HepG2 (cell line): ENCODE results near the gene NUBP1. TPM values are rescaled to one million over a fixed set of nuclear protein-coding genes. Genes with fewer than 3 reads are reported as not detected.

Experiments used
- ATAC-seq: fragments of 200-7000 bp; cut with Tn5 transposase; 3 replicates; pipeline ENCODE4 v1.9.1; 2020; ENCODE audit warnings: mild to moderate bottlenecking, moderate library complexity
- BruUV-seq: library from RNA; stranded (reverse); fragments of 400-500 nt; replicated peaks from 2 replicates; lab custom pipeline; 2021; lab: Mats Ljungman, UMichigan
- CTCF ChIA-PET: fragments of 300-600 bp; formaldehyde crosslinking; extraction: SDS; loops from one replicate; lab custom pipeline; 2021; ENCODE audit warnings: low total read pairs, inconsistent platforms, low intra/inter-chr PET ratio; lab: Yijun Ruan, JAX
- POLR2A ChIA-PET: fragments of 350-600 bp; sonication (Branson Sonifier 250); formaldehyde crosslinking; loops from one replicate; lab custom pipeline; 2020; ENCODE audit warnings: antibody characterized with exemption, inconsistent platforms; lab: Yijun Ruan, JAX
- DNase-seq: peaks from one replicate; pipeline ENCODE4 v3.0.0-alpha.2; 2015; ENCODE audit warnings: low spot score
- FAIRE-seq: peaks from 3 replicates; lab custom pipeline; 2011; peaks lifted over from hg19 to GRCh38; lab: Jason Lieb, UNC
- H2AFZ ChIP-seq: one replicate; pipeline ENCODE4 v1.6.1; 2011; ENCODE audit warnings: low read length, inconsistent platforms
- H3K27ac ChIP-seq: fragments of 300-600 bp; 3 replicates; pipeline ENCODE4 v1.8.0; 2011; ENCODE audit warnings: mixed run types, mild to moderate bottlenecking, mixed read lengths, low read length, inconsistent platforms; ENCODE audit not compliant: insufficient read depth; ENCODE audit errors: extremely low read length
- H3K27me3 ChIP-seq, 2 experiments: fragments of 200-600 bp in 1 of 2; 2 replicates in 1 of 2; 3 replicates in 1 of 2; pipeline versions ENCODE4 v1.6.0 to v1.8.0; 2011; ENCODE audit warnings: low read length in 2 of 2, mild to moderate bottlenecking in 2 of 2, moderate library complexity in 2 of 2, inconsistent platforms in 1 of 2; ENCODE audit not compliant: insufficient read depth in 2 of 2, control insufficient read depth in 1 of 2
- H3K36me3 ChIP-seq, 2 experiments: fragments of 200-600 bp in 1 of 2; replicated peaks in 1 of 2; 2 replicates in 1 of 2; 3 replicates in 1 of 2; pipeline versions ENCODE4 v1.5.1 to v1.8.0; 2011; ENCODE audit warnings: low read length in 2 of 2, inconsistent platforms in 1 of 2; ENCODE audit not compliant: insufficient read depth in 2 of 2, control insufficient read depth in 1 of 2
- H3K4me1 ChIP-seq: 2 replicates; pipeline ENCODE4 v1.5.1; 2012; ENCODE audit warnings: low read length, inconsistent platforms; ENCODE audit not compliant: insufficient read depth
- H3K4me2 ChIP-seq: 2 replicates; pipeline ENCODE4 v1.6.0; 2011; ENCODE audit warnings: low read depth, low read length, inconsistent platforms
- H3K4me3 ChIP-seq, 3 experiments: fragments of 200-600 bp in 1 of 3; sonication (generic), shearing (Covaris generic) in 1 of 3; replicated peaks in 1 of 3; 2 replicates each; pipeline ENCODE4 v1.5.1; 2011 to 2016; ENCODE audit warnings: low read length in 3 of 3, inconsistent platforms in 2 of 3, low read depth in 2 of 3, mild to moderate bottlenecking in 2 of 3, control low read depth in 1 of 3, mixed read lengths in 1 of 3; ENCODE audit not compliant: insufficient read depth in 1 of 3
- H3K79me2 ChIP-seq: one replicate; pipeline ENCODE4 v1.6.1; 2011; ENCODE audit warnings: low read length, inconsistent platforms; ENCODE audit not compliant: insufficient read depth
- H3K9ac ChIP-seq: 2 replicates; pipeline ENCODE4 v1.6.0; 2011; ENCODE audit warnings: mild to moderate bottlenecking, low read depth, low read length, inconsistent platforms; ENCODE audit not compliant: insufficient read depth
- H3K9me3 ChIP-seq: 2 replicates; pipeline ENCODE4 v1.5.1; 2012; ENCODE audit warnings: mild to moderate bottlenecking, low read length
- H4K20me1 ChIP-seq: 2 replicates; pipeline ENCODE4 v1.6.0; 2011; ENCODE audit warnings: inconsistent platforms, mild to moderate bottlenecking, low read length, moderate library complexity; ENCODE audit not compliant: insufficient read depth
- ARNT2 ChIP-seq: sonication (generic); formaldehyde crosslinking; IDR thresholded peaks from 2 replicates; pipeline ENCODE4 v1.8.0; 2022; ENCODE audit warnings: mild to moderate bottlenecking, low read depth, missing genetic modification reagents, moderate library complexity
- HNF1B ChIP-seq: sonication (generic); formaldehyde crosslinking; IDR thresholded peaks from 2 replicates; pipeline ENCODE4 v1.5.1; 2020; ENCODE audit warnings: mild to moderate bottlenecking, moderate library complexity, missing genetic modification reagents
- NPAS2 ChIP-seq: sonication (generic); formaldehyde crosslinking; IDR thresholded peaks from 2 replicates; pipeline ENCODE4 v1.8.0; 2022; ENCODE audit warnings: mild to moderate bottlenecking, missing genetic modification reagents, borderline replicate concordance
- NR2F2 ChIP-seq: IDR thresholded peaks from 2 replicates; pipeline ENCODE4 v1.6.1; 2012; ENCODE audit warnings: low read depth, inconsistent platforms, borderline replicate concordance
- RBM22 ChIP-seq: fragments of 200-400 bp; formaldehyde crosslinking; optimal IDR thresholded peaks from 2 replicates; pipeline ENCODE3; 2017; ENCODE audit warnings: mild to moderate bottlenecking, low read length, moderate library complexity
- SNAI1 ChIP-seq: sonication (generic); formaldehyde crosslinking; IDR thresholded peaks from 2 replicates; pipeline ENCODE4 v1.5.0; 2020; ENCODE audit warnings: mild to moderate bottlenecking, missing genetic modification reagents, borderline replicate concordance
- THAP8 ChIP-seq: sonication (generic); formaldehyde crosslinking; IDR thresholded peaks from 2 replicates; pipeline ENCODE4 v1.5.1; 2020; ENCODE audit warnings: missing genetic modification reagents, mild to moderate bottlenecking, borderline replicate concordance
- ZFP37 ChIP-seq: sonication (generic); formaldehyde crosslinking; IDR thresholded peaks from 2 replicates; pipeline ENCODE4 v1.4.0; 2020; ENCODE audit warnings: missing genetic modification reagents, borderline replicate concordance
- ZKSCAN5 ChIP-seq: sonication (generic); formaldehyde crosslinking; IDR thresholded peaks from 2 replicates; pipeline ENCODE4 v1.5.1; 2020; ENCODE audit warnings: mild to moderate bottlenecking, missing genetic modification reagents
- ZNF704 ChIP-seq: sonication (generic); formaldehyde crosslinking; IDR thresholded peaks from 2 replicates; pipeline ENCODE4 v1.8.1; 2023; ENCODE audit warnings: mild to moderate bottlenecking, inconsistent platforms, moderate library complexity, missing genetic modification reagents, borderline replicate concordance
- WGBS: methylation state at CpG from one replicate; pipeline ENCODE4 v1.1.6; 2017; ENCODE audit warnings: low lambda C conversion rate; 5-methylcytosine and 5-hydroxymethylcytosine counted together
- in situ Hi-C: cut with HindIII; loops from 2 replicates; pipeline ENCODE4 v1.10.0; 2017; ENCODE audit warnings: low pct_unique_long_range_greater_than_20kb; ENCODE audit not compliant: extremely low pct_ligation_motif_present
- intact Hi-C: fragments of 100-400 bp; cut with micrococcal nuclease; formaldehyde crosslinking; loops from one replicate; pipeline ENCODE4 v1.10.0; 2022; ENCODE audit not compliant: unreplicated experiment
- polyA plus RNA-seq, 8 experiments: library from polyadenylated mRNA; depleted of rRNA in 3 of 8; stranded (reverse) in 7 of 8; unstranded in 1 of 8; fragments of >200 nt; fragmentation: Illumina TruSeq in 4 of 8; extraction: Trizol in 4 of 8; gene quantifications; 2 replicates each; pipeline versions ENCODE4 v1.2.1 to v1.2.3, GENCODE V29; 2011 to 2016; ENCODE audit warnings: low read depth in 4 of 8, missing spikeins in 1 of 8, mixed read lengths in 1 of 8; ENCODE audit not compliant: insufficient read depth in 1 of 8
- total RNA-seq, 5 experiments: library from RNA; depleted of rRNA; stranded (reverse); fragments of >200 nt; fragmentation: Illumina TruSeq; extraction: Trizol; gene quantifications; 2 replicates each; pipeline ENCODE4 v1.2.3, GENCODE V29; 2016; ENCODE audit warnings: low read depth in 1 of 5

NUBP1 gene
- total and polyA plus RNA-seq, 2 of the 13 experiments (the other 11 are each of a cell fraction or from before 2014, with no cell fraction given) = 53.5 to 70.4 TPM

GRCh38 chr16:10765772-10766171, 22.1 kb downstream of the NUBP1 start:
- Histone ChIP-seq H3K4me1 (peaks cover 1% of the 10 kb centered on the region; the same call in 1 of the 2 replicates), H3K36me3 (peaks cover 29 to 36% of the 10 kb centered on the region in 2 experiments), H3K4me2 (no peak overlapping the region), H3K4me3 (no peak overlapping the region), H3K9me3 (no peaks in the 10 kb centered on the region), H3K79me2 (no peaks in the 10 kb centered on the region), H3K9ac (no peak overlapping the region), H3K27ac (no peak overlapping the region), H3K27me3 (no peaks in the 10 kb centered on the region), H2AFZ (no peak overlapping the region), H4K20me1 (no peaks in the 10 kb centered on the region)
- no TSS peak for BruUV-seq
- ATAC-seq = no peak
- no peak for DNase-seq
- 98% methylated on average over 4 of the region's 4 CpGs for WGBS
- intact Hi-C loops = no loop called here
- TF ChIP-seq RBM22 (peak; percentile 83), ZKSCAN5 (CRISPR knock-in tag) (no peak), NR2F2 (no peak), HNF1B (CRISPR knock-in tag) (no peak)
- FAIRE-seq = no peak
- ChIA-PET POLR2A (interaction anchor here (1.7 kb wide), 1 partner anchor 22 kb away, joined by 6 read pairs; the partner anchor contains the start of gene NUBP1), CTCF (no interaction called here)
- in situ Hi-C loops = no loop called here

- ATAC-seq (no peak), FAIRE-seq (no peak), DNase-seq (no peak)
- POLR2A ChIA-PET = no interaction called here
- BruUV-seq = no TSS peak
- 91% methylated on average over 7 of the region's 7 CpGs for WGBS
- Histone ChIP-seq H3K27ac (no peak overlapping the region), H3K4me3 (no peak overlapping the region), H3K27me3 (no peaks in the 10 kb centered on the region), H4K20me1 (no peaks in the 10 kb centered on the region), H3K4me2 (no peak overlapping the region), H3K9ac (no peak overlapping the region), H3K9me3 (no peaks in the 10 kb centered on the region), H2AFZ (no peak overlapping the region), H3K36me3 (peaks cover 19 to 23% of the 10 kb centered on the region in 2 experiments), H3K4me1 (peaks cover 15% of the 10 kb centered on the region), H3K79me2 (no peaks in the 10 kb centered on the region)
- intact Hi-C loops (no loop called here), in situ Hi-C loops (no loop called here)
- CTCF ChIA-PET = no interaction called here
- TF ChIP-seq THAP8 (CRISPR knock-in tag) (no peak), ARNT2 (CRISPR knock-in tag) (no peak), SNAI1 (CRISPR knock-in tag) (no peak), NPAS2 (CRISPR knock-in tag) (no peak), ZNF704 (CRISPR knock-in tag) (no peak), ZFP37 (CRISPR knock-in tag) (no peak)
Measured at GRCh38 chr16:10767127-10767526, 23.5 kb downstream of the NUBP1 start.
